Kidney epithelial cell (primary cell): ENCODE measurements around the gene PPP1R17. TPM values are rescaled to one million over a fixed set of nuclear protein-coding genes. Genes with fewer than 3 reads are reported as not detected.

Experiments
- DNase-seq: peaks from one replicate; pipeline ENCODE4 v3.0.0-alpha.2; 2010; ENCODE audit warnings: low read depth
- H3K27me3 ChIP-seq: 2 replicates; pipeline ENCODE4 v1.6.0; 2011; ENCODE audit warnings: low read length; ENCODE audit not compliant: control insufficient read depth, insufficient read depth
- H3K36me3 ChIP-seq: 2 replicates; pipeline ENCODE4 v1.5.1; 2011; ENCODE audit warnings: low read length; ENCODE audit not compliant: control insufficient read depth, insufficient read depth
- H3K4me3 ChIP-seq: 2 replicates; pipeline ENCODE4 v1.5.1; 2011; ENCODE audit warnings: low read depth, mild to moderate bottlenecking, control low read depth, low read length
- total RNA-seq: library from RNA; depleted of rRNA; stranded (reverse); fragments of >200 nt; gene quantifications from 2 replicates; pipeline ENCODE4 v1.2.3, GENCODE V29; 2015
- TF ChIP-seq, protein P1 (sequence below): IDR thresholded peaks from 2 replicates; pipeline ENCODE4 v1.5.1; 2011; ENCODE audit warnings: mild to moderate bottlenecking, moderate library complexity, low read length, control low read depth, inconsistent platforms; ENCODE audit not compliant: insufficient read depth, poor library complexity, severe bottlenecking

Gene PPP1R17
- total RNA-seq, 1 donor from 2014 or later: not detected

GRCh38 chr7:31729195-31729804 is 42.3 kb downstream of the PPP1R17 start:
- TF ChIP-seq, protein P1, sequence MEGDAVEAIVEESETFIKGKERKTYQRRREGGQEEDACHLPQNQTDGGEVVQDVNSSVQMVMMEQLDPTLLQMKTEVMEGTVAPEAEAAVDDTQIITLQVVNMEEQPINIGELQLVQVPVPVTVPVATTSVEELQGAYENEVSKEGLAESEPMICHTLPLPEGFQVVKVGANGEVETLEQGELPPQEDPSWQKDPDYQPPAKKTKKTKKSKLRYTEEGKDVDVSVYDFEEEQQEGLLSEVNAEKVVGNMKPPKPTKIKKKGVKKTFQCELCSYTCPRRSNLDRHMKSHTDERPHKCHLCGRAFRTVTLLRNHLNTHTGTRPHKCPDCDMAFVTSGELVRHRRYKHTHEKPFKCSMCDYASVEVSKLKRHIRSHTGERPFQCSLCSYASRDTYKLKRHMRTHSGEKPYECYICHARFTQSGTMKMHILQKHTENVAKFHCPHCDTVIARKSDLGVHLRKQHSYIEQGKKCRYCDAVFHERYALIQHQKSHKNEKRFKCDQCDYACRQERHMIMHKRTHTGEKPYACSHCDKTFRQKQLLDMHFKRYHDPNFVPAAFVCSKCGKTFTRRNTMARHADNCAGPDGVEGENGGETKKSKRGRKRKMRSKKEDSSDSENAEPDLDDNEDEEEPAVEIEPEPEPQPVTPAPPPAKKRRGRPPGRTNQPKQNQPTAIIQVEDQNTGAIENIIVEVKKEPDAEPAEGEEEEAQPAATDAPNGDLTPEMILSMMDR: no peak
- DNase-seq: no peak
- Histone ChIP-seq H3K27me3 (no peaks in the 10 kb centered on the region), H3K4me3 (no peak overlapping the region), H3K36me3 (no peaks in the 10 kb centered on the region)

DNA sequence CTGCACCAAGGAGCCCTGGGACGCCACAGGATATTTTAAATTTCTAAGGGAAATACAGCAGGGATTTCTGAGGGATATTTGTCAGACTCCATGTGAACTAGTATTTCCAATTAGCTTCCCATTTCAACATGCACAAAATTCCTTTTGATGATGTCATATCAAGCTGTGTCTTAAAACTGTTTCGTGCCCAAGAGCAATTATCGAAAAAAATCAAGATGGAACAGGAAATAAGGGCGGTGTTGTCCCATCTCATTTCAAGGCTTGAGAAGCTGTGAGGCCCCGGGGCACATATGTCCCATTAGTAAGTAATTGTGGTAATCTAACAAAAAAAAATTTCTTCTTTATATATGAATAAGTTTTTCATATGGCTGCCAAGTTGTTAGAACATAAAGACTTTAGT is 47.4 kb downstream of the PPP1R17 start:
- H3K27me3 ChIP-seq: no peaks in the 10 kb centered on the region
- no peak overlapping the region for H3K4me3 ChIP-seq
- no peak for DNase-seq

DNA sequence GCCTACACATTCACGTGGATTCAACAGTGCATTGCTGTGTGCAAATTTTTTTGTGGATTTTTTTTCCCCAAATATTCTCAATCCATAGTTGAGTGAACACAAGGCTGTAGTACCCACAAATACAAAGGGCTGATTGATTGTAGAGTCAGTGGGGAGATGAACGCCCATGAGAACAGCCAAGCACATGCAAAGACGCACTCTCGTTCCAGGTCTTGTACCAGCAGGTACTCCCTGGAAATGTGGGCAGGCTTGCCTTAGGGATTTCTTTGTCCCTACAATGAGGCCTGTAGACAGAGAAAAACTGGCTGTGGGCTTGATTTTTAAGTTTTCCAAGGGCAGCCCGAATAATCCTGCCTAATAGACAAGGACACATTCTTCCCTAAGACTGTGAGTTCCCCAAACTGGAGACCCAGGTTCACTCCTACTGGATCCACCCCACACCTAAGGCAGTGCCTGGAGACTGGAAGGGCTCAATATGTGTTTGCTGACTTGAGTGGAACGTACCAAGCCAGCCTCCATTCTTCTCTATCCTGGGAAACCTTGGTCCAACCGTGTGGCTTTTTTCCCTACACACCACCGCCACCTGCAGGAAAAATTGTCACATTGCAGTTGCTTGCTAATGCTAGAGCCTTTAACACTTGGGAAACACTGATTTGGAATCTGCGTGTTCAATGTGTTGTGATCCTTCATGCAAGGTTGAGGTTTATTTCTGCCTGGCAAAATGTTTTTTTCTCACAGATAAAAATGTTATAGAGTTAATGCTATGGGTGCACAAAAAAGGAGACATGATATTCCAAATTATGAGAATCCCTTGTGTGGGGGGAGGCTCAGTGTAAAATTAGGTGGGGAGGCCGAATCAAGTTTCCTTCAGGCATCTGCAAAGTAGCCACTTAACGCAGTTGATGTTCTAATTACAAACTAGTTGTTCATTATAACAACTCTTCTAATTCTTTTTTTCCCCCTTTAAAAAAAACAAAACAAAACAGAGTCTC is 49.3 kb downstream of the PPP1R17 start:
- TF ChIP-seq, protein P1: peak; percentile 77
- DNase-seq: no peak

More for the DNA sequence above, 47.4 kb downstream of the PPP1R17 start:
- TF ChIP-seq, protein P1: no peak
- no peaks in the 10 kb centered on the region for H3K36me3 ChIP-seq

GRCh38 chr7:31741852-31742251 is 54.8 kb downstream of the PPP1R17 start:
- DNase-seq: no peak
- Histone ChIP-seq H3K4me3 (no peak overlapping the region), H3K36me3 (no peaks in the 10 kb centered on the region), H3K27me3 (no peaks in the 10 kb centered on the region)
- TF ChIP-seq, protein P1: no peak

More for the DNA sequence above, 49.3 kb downstream of the PPP1R17 start:
- H3K36me3 ChIP-seq: no peaks in the 10 kb centered on the region
- no peaks in the 10 kb centered on the region for H3K27me3 ChIP-seq
- no peak overlapping the region for H3K4me3 ChIP-seq

DNA sequence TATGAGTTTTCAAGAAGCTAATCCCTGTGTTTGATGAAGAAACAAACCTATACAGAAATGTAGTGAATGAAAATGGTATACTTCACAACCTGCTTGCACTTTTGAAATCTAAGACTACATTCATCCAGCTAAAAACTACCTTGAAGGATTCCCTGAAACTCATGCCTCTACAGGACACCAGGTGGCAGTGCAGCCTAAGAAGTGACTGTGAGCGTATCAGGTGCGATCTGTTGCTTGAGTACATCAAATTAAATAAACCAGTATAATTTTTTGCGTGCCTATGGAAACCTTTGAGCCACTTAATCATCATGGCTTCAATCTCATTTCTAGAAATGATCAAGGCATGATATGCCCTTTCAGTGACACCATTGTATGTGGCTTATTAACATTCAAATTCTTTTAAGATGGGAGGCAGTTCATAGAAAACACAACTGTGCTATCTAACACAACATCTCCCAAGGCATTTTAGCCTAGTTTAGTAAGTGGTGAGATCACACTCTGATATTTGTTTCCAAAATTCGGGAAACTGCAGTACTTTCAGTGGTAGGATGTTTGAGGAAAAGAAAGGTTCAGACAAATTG is 57.4 kb downstream of the PPP1R17 start:
- no peak overlapping the region for H3K4me3 ChIP-seq
- H3K27me3 ChIP-seq: no peaks in the 10 kb centered on the region
- no peaks in the 10 kb centered on the region for H3K36me3 ChIP-seq
- TF ChIP-seq, protein P1: peak; percentile 78
- peak; percentile 28 for DNase-seq
